B cell (primary cell): ENCODE measurements around the gene MON2. TPM values are rescaled to one million over a fixed set of nuclear protein-coding genes. Genes with fewer than 3 reads are reported as not detected.
A peak's percentile ranks its signal among the peaks of the same experiment; 100 is the strongest.

Experiments used
- ATAC-seq: fragments of 200-7000 bp; cut with Tn5 transposase; one replicate; pipeline ENCODE4 v1.10.0; 2021; ENCODE audit warnings: low read depth, mild to moderate bottlenecking, moderate number of reproducible peaks, moderate library complexity
- CTCF ChIA-PET: fragments of 350-600 bp; sonication (Branson Sonifier 250); formaldehyde crosslinking; loops from one replicate; lab custom pipeline; 2021; ENCODE audit warnings: antibody characterized with exemption, inconsistent platforms; lab: Charles Lee
- POLR2A ChIA-PET: fragments of 350-600 bp; sonication (Branson Sonifier 250); formaldehyde crosslinking; loops from one replicate; lab custom pipeline; 2021; ENCODE audit warnings: antibody characterized with exemption; lab: Charles Lee
- DNase-seq: peaks from one replicate; pipeline ENCODE4 v3.0.0; 2013
- H2AFZ ChIP-seq: 2 replicates; pipeline ENCODE4 v1.6.1; 2012; ENCODE audit warnings: mild to moderate bottlenecking, low read depth, low read length; ENCODE audit not compliant: insufficient read depth, poor library complexity, severe bottlenecking
- H3K27ac ChIP-seq, 2 donors: 1 replicate in 1 of 2; 2 replicates in 1 of 2; pipeline ENCODE4 v1.5.1; 2012 to 2013; ENCODE audit warnings: low read length in 2 of 2, mild to moderate bottlenecking in 2 of 2, moderate library complexity in 1 of 2
- H3K27me3 ChIP-seq, 4 experiments: fragments of 200-600 bp in 1 of 4; sonication (generic) in 1 of 4; replicated peaks in 1 of 4; 1 replicate in 2 of 4; 2 replicates in 2 of 4; pipeline versions ENCODE4 v1.6.1 to v1.7.0; 2013 to 2016; ENCODE audit warnings: low read length in 3 of 4, mild to moderate bottlenecking in 2 of 4, mixed read lengths in 1 of 4, moderate library complexity in 1 of 4; ENCODE audit not compliant: insufficient read depth in 4 of 4, control insufficient read depth in 3 of 4; ENCODE audit errors: control extremely low read depth in 1 of 4
- H3K36me3 ChIP-seq, 2 experiments: replicated peaks in 1 of 2; 1 replicate in 1 of 2; 2 replicates in 1 of 2; pipeline versions ENCODE4 v1.6.1 to v1.7.1; 2013; ENCODE audit warnings: low read length in 1 of 2; ENCODE audit not compliant: insufficient read depth in 2 of 2, control insufficient read depth in 1 of 2; ENCODE audit errors: control extremely low read depth in 1 of 2, extremely low read depth in 1 of 2
- H3K4me1 ChIP-seq, 2 donors: fragments of 200-600 bp in 1 of 2; sonication (generic) in 1 of 2; 1 replicate in 1 of 2; 2 replicates in 1 of 2; pipeline versions ENCODE4 v1.5.1 to v1.6.1; 2013 to 2017; ENCODE audit warnings: low read length in 2 of 2; ENCODE audit not compliant: control insufficient read depth in 2 of 2, insufficient read depth in 2 of 2
- H3K4me2 ChIP-seq: replicated peaks from 2 replicates; pipeline ENCODE3; 2012; ENCODE audit warnings: mild to moderate bottlenecking, low read depth, low read length; ENCODE audit not compliant: poor library complexity, severe bottlenecking
- H3K4me3 ChIP-seq, 5 experiments: fragments of 200-600 bp in 1 of 5; sonication (generic) in 1 of 5; 1 replicate in 3 of 5; 2 replicates in 2 of 5; pipeline versions ENCODE4 v1.5.1 to v1.7.0; 2011 to 2016; ENCODE audit warnings: low read length in 4 of 5, mild to moderate bottlenecking in 4 of 5, low read depth in 2 of 5, control low read depth in 1 of 5, moderate library complexity in 1 of 5; ENCODE audit not compliant: insufficient read depth in 1 of 5; ENCODE audit errors: control extremely low read depth in 1 of 5, extremely low read depth in 1 of 5
- H3K79me2 ChIP-seq: fragments of 200-600 bp; sonication (generic); one replicate; pipeline ENCODE4 v1.6.0; 2016; ENCODE audit warnings: low read length; ENCODE audit not compliant: control insufficient read depth, insufficient read depth
- H3K9ac ChIP-seq: fragments of 200-600 bp; sonication (generic); 2 replicates; pipeline ENCODE4 v1.6.1; 2017; ENCODE audit warnings: mild to moderate bottlenecking, low read length, moderate library complexity
- H3K9me3 ChIP-seq, 3 donors: one replicate each; pipeline versions ENCODE4 v1.6.1 to v1.7.1; 2013; ENCODE audit warnings: low read length in 2 of 3; ENCODE audit not compliant: control insufficient read depth in 2 of 3, insufficient read depth in 1 of 3; ENCODE audit errors: control extremely low read depth in 1 of 3
- H4K20me1 ChIP-seq: 2 replicates; pipeline ENCODE4 v1.6.0; 2012; ENCODE audit warnings: mild to moderate bottlenecking, low read length; ENCODE audit not compliant: insufficient read depth, control insufficient read depth, poor library complexity, severe bottlenecking
- H3K27ac Mint-ChIP-seq: one replicate; pipeline ENCODE4 v1.8.0; 2021; ENCODE audit warnings: mixed read lengths
- H3K27me3 Mint-ChIP-seq: one replicate; pipeline ENCODE4 v1.8.0; 2021; ENCODE audit warnings: mixed read lengths
- H3K4me1 Mint-ChIP-seq: one replicate; pipeline ENCODE4 v1.8.0; 2021; ENCODE audit warnings: mixed read lengths
- H3K4me3 Mint-ChIP-seq: one replicate; pipeline ENCODE4 v1.8.0; 2021; ENCODE audit warnings: mixed read lengths
- H3K9me3 Mint-ChIP-seq: one replicate; pipeline ENCODE4 v1.8.0; 2022; ENCODE audit warnings: mixed read lengths; ENCODE audit not compliant: insufficient read depth
- CTCF ChIP-seq: fragments of 200-600 bp; IDR thresholded peaks from one replicate; pipeline ENCODE4 v1.8.0; 2022; ENCODE audit warnings: antibody characterized with exemption, mild to moderate bottlenecking
- EZH2 ChIP-seq: IDR thresholded peaks from 2 replicates; pipeline ENCODE4 v1.6.1; 2012; ENCODE audit warnings: borderline replicate concordance, low read depth, mild to moderate bottlenecking, moderate library complexity, low read length; ENCODE audit not compliant: insufficient read depth, poor library complexity, severe bottlenecking
- WGBS: methylation state at CpG from one replicate; pipeline ENCODE4 v1.1.5; 2013; ENCODE audit warnings: missing lambda C conversion rate; ENCODE audit not compliant: insufficient coverage; 5-methylcytosine and 5-hydroxymethylcytosine counted together
- intact Hi-C: fragments of 100-400 bp; cut with micrococcal nuclease; formaldehyde crosslinking; loops from one replicate; pipeline ENCODE4 v1.10.0; 2022
- polyA plus RNA-seq: library from polyadenylated mRNA; depleted of rRNA; stranded (reverse); fragments of >200 nt; gene quantifications from 2 replicates; pipeline ENCODE4 v1.2.3, GENCODE V29; 2012
- total RNA-seq, 2 donors: library from RNA; stranded (reverse); fragments of 120-200 nt in 1 of 2; gene quantifications; 1 replicate in 1 of 2; 2 replicates in 1 of 2; pipeline versions ENCODE4 v1.2.3 to v1.2.4, GENCODE V29; 2013 to 2022

Gene MON2
- total and polyA plus RNA-seq, 2 donors (not counting 1 experiment from before 2014, with no cell fraction given), result 18.9 to 104 TPM

- peak overlapping the region; percentile 89 for H3K4me2 ChIP-seq
- H3K36me3 ChIP-seq, result no peaks in the 10 kb centered on the region
- H3K79me2 ChIP-seq, result no peaks in the 10 kb centered on the region
- TF ChIP-seq CTCF (no peak), EZH2 (no peak)
- Mint-ChIP-seq H3K4me1 (peaks cover 20% of the 10 kb centered on the region), H3K4me3 (peak overlapping the region; percentile 91), H3K27me3 (peaks cover 36% of the 10 kb centered on the region), H3K9me3 (no peaks in the 10 kb centered on the region), H3K27ac (no peak overlapping the region)
- no peaks in the 10 kb centered on the region for H4K20me1 ChIP-seq
- peaks cover 0 to 4% (median 0%) of the 10 kb centered on the region in 3 donors for H3K9me3 ChIP-seq
- ATAC-seq (no peak), DNase-seq (peak; percentile 26)
- H3K4me1 ChIP-seq, result peaks cover 17 to 18% of the 10 kb centered on the region in 2 donors
- POLR2A ChIA-PET, result no interaction called here
- intact Hi-C loops, result loop anchor here (5.0 kb wide), 1 partner anchor 148 kb away; no protein-coding TSS in a partner anchor
- peak overlapping the region; percentile 41 to 74 (median 56) for H3K4me3 ChIP-seq
- no peak overlapping the region for H3K27ac ChIP-seq
- CTCF ChIA-PET, result interaction anchor here (0.9 to 6.0 kb wide), 13 partner anchors 9 to 378 kb away, joined by 3 to 169 read pairs (median 5); partner anchors contain the start of gene MON2
- H3K27me3 ChIP-seq, result peaks cover 0 to 16% (median 14%) of the 10 kb centered on the region in 4 experiments
- WGBS, result 4% methylated on average over 7 of the region's 16 CpGs
- peak overlapping the region; percentile 79 for H2AFZ ChIP-seq
- H3K9ac ChIP-seq, result peak overlapping the region; percentile 70
These were observed 31.9 kb upstream of the MON2 start for GRCh38 chr12:62434494-62435302.
